ENCODE results near the gene VDR.

DNA sequence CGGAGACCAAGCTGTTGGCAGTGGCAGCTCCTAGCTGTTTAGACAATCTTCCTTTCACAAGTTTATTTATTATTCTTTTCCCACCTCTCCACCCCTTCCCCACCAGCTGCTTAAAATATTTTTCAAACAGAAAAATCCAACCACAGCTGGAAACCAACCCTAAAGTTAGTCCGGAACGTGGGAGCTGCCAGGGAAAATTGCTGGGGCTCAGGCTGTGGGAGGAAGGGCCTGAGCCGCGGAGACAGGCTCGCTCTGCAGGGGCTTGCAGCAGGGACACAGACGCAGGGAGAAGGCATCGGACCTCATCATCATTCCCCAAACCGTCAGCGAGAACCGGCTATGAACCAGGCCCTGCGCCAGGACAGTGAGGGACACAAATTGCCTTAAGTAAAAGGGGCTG lies 42.5 kb upstream of the VDR start:
- TF ChIP-seq CTCF (IDR thresholded peaks at IDR 0.05) (no peak), POLR2A (IDR thresholded peaks at IDR 0.05) (no peak)

All from adrenal gland (tissue), 5 donors.